IMR-90 (cell line): ENCODE measurements around the gene PCED1B. TPM values are rescaled to one million over a fixed set of nuclear protein-coding genes. Genes with fewer than 3 reads are reported as not detected.

ENCODE experiments used
- ATAC-seq: fragments of 200-7000 bp; cut with Tn5 transposase; 2 replicates; pipeline ENCODE4 v1.9.1; 2020; ENCODE audit warnings: low read depth, mild to moderate bottlenecking, moderate library complexity
- BruUV-seq: library from RNA; stranded (reverse); fragments of 400-500 nt; replicated peaks from 2 replicates; lab custom pipeline; 2021; lab: Mats Ljungman, UMichigan
- CTCF ChIA-PET: fragments of 300-600 bp; formaldehyde crosslinking; extraction: SDS; loops from one replicate; lab custom pipeline; 2021; ENCODE audit warnings: antibody characterized with exemption; lab: Yijun Ruan, JAX
- POLR2A ChIA-PET: fragments of 300-600 bp; sonication (Branson Sonifier 250); formaldehyde crosslinking; loops from one replicate; lab custom pipeline; 2022; ENCODE audit warnings: antibody characterized with exemption; ENCODE audit not compliant: unreplicated experiment; lab: Charles Lee
- DNase-seq: peaks from one replicate; pipeline ENCODE4 v3.0.0; 2013
- H2AFZ ChIP-seq: replicated peaks from 2 replicates; pipeline ENCODE3; 2013; ENCODE audit warnings: low read length, mild to moderate bottlenecking; ENCODE audit not compliant: poor library complexity
- H2AK5ac ChIP-seq: 2 replicates; pipeline ENCODE4 v1.6.1; 2013; ENCODE audit warnings: low read depth, low read length, inconsistent platforms
- H2AK9ac ChIP-seq: replicated peaks from 2 replicates; pipeline ENCODE3; 2013; ENCODE audit warnings: mild to moderate bottlenecking, low read depth, low read length, moderate library complexity; ENCODE audit not compliant: poor library complexity
- H2BK120ac ChIP-seq: 2 replicates; pipeline ENCODE4 v1.6.1; 2013; ENCODE audit warnings: low read depth, low read length, inconsistent platforms
- H2BK15ac ChIP-seq: 3 replicates; pipeline ENCODE4 v1.6.1; 2013; ENCODE audit warnings: low read depth, low read length, inconsistent platforms
- H2BK20ac ChIP-seq: 2 replicates; pipeline ENCODE4 v1.6.1; 2013; ENCODE audit warnings: low read depth, mild to moderate bottlenecking, inconsistent platforms, low read length, moderate library complexity
- H2BK5ac ChIP-seq: 2 replicates; pipeline ENCODE4 v1.6.1; 2013; ENCODE audit warnings: mild to moderate bottlenecking, low read depth, low read length, inconsistent platforms; ENCODE audit not compliant: poor library complexity, severe bottlenecking
- H3K14ac ChIP-seq: replicated peaks from 2 replicates; pipeline ENCODE4 v1.6.1; 2013; ENCODE audit warnings: low read depth, low read length, inconsistent platforms
- H3K18ac ChIP-seq: 2 replicates; pipeline ENCODE4 v1.6.1; 2013; ENCODE audit warnings: low read depth, low read length, control low read depth
- H3K23ac ChIP-seq: 2 replicates; pipeline ENCODE4 v1.6.1; 2013; ENCODE audit warnings: low read depth, low read length, inconsistent platforms
- H3K27ac ChIP-seq: 2 replicates; pipeline ENCODE4 v1.5.1; 2013; ENCODE audit warnings: mild to moderate bottlenecking, control low read depth, low read length; ENCODE audit not compliant: insufficient read depth
- H3K27me3 ChIP-seq: 2 replicates; pipeline ENCODE4 v1.6.1; 2013; ENCODE audit warnings: low read length; ENCODE audit not compliant: control insufficient read depth, insufficient read depth
- H3K36me3 ChIP-seq: 2 replicates; pipeline ENCODE4 v1.6.1; 2013; ENCODE audit warnings: low read length, mixed read lengths; ENCODE audit not compliant: control insufficient read depth, insufficient read depth
- H3K4ac ChIP-seq: 2 replicates; pipeline ENCODE4 v1.6.1; 2013; ENCODE audit warnings: low read depth, low read length, inconsistent platforms
- H3K4me1 ChIP-seq: 2 replicates; pipeline ENCODE4 v1.6.1; 2013; ENCODE audit warnings: low read length, mixed read lengths; ENCODE audit not compliant: control insufficient read depth, insufficient read depth
- H3K4me2 ChIP-seq: 2 replicates; pipeline ENCODE4 v1.6.1; 2013; ENCODE audit warnings: low read depth, mild to moderate bottlenecking, control low read depth, low read length, moderate library complexity
- H3K4me3 ChIP-seq: 2 replicates; pipeline ENCODE4 v1.5.1; 2013; ENCODE audit warnings: low read depth, mild to moderate bottlenecking, control low read depth, low read length, moderate library complexity; ENCODE audit not compliant: insufficient read depth
- H3K56ac ChIP-seq: 2 replicates; pipeline ENCODE4 v1.6.1; 2013; ENCODE audit warnings: low read length, inconsistent platforms; ENCODE audit not compliant: insufficient read depth; ENCODE audit errors: extremely low read depth
- H3K79me1 ChIP-seq, 2 experiments: 2 replicates each; pipeline ENCODE4 v1.6.1; 2013; ENCODE audit warnings: low read length in 2 of 2, inconsistent platforms in 1 of 2, low read depth in 1 of 2
- H3K9ac ChIP-seq: 2 replicates; pipeline ENCODE4 v1.6.1; 2013; ENCODE audit warnings: low read depth, low read length, control low read depth
- H3K9me1 ChIP-seq: 2 replicates; pipeline ENCODE4 v1.6.1; 2013; ENCODE audit warnings: low read length, inconsistent platforms; ENCODE audit not compliant: insufficient read depth
- H3K9me3 ChIP-seq: 2 replicates; pipeline ENCODE4 v1.6.1; 2013; ENCODE audit warnings: low read length; ENCODE audit not compliant: control insufficient read depth, insufficient read depth
- H4K20me1 ChIP-seq: 2 replicates; pipeline ENCODE4 v1.6.1; 2013; ENCODE audit warnings: low read length, inconsistent platforms; ENCODE audit not compliant: insufficient read depth
- H4K5ac ChIP-seq: 2 replicates; pipeline ENCODE4 v1.6.1; 2013; ENCODE audit warnings: mild to moderate bottlenecking, low read depth, low read length, control low read depth
- H4K8ac ChIP-seq, 2 experiments: 2 replicates each; pipeline ENCODE4 v1.6.1; 2013; ENCODE audit warnings: low read depth in 2 of 2, low read length in 2 of 2, control low read depth in 1 of 2, inconsistent platforms in 1 of 2
- H4K91ac ChIP-seq: 2 replicates; pipeline ENCODE4 v1.6.1; 2013; ENCODE audit warnings: low read depth, low read length, inconsistent platforms; ENCODE audit not compliant: insufficient read depth
- BHLHE40 ChIP-seq: fragments of 150-350 bp; IDR thresholded peaks from 2 replicates; pipeline ENCODE4 v1.6.1; 2016; ENCODE audit warnings: mild to moderate bottlenecking, low read depth, low read length
- CEBPB ChIP-seq: IDR thresholded peaks from 2 replicates; pipeline ENCODE4 v1.6.1; 2012; ENCODE audit warnings: low read depth, low read length, improper control_type of control experiment
- CHD1 ChIP-seq: IDR thresholded peaks from 2 replicates; pipeline ENCODE4 v1.6.1; 2012; ENCODE audit warnings: low read depth, low read length, improper control_type of control experiment
- CTCF ChIP-seq: conservative IDR thresholded peaks from 2 replicates; pipeline ENCODE4 v1.5.1; 2012; ENCODE audit warnings: mild to moderate bottlenecking, low read depth, low read length, improper control_type of control experiment
- ELK1 ChIP-seq: fragments of 150-350 bp; IDR thresholded peaks from 2 replicates; pipeline ENCODE4 v1.6.1; 2016; ENCODE audit warnings: low read depth, mild to moderate bottlenecking, low read length, moderate library complexity, borderline replicate concordance
- FOS ChIP-seq: fragments of 150-350 bp; IDR thresholded peaks from 2 replicates; pipeline ENCODE4 v1.6.1; 2016; ENCODE audit warnings: low read depth, low read length
- MAZ ChIP-seq: IDR thresholded peaks from 2 replicates; pipeline ENCODE4 v1.6.1; 2012; ENCODE audit warnings: low read depth, mild to moderate bottlenecking, low read length, improper control_type of control experiment, moderate library complexity, borderline replicate concordance
- MXI1 ChIP-seq: IDR thresholded peaks from 2 replicates; pipeline ENCODE4 v1.6.1; 2012; ENCODE audit warnings: low read depth, mild to moderate bottlenecking, low read length, moderate library complexity, borderline replicate concordance
- NFE2L2 ChIP-seq: fragments of 150-350 bp; IDR thresholded peaks from 2 replicates; pipeline ENCODE4 v1.6.1; 2016; ENCODE audit warnings: low read depth, mild to moderate bottlenecking, low read length
- POLR2A ChIP-seq: IDR thresholded peaks from 2 replicates; pipeline ENCODE4 v1.6.1; 2012; ENCODE audit warnings: mild to moderate bottlenecking, low read depth, low read length
- RAD21 ChIP-seq: IDR thresholded peaks from 2 replicates; pipeline ENCODE4 v1.6.1; 2012; ENCODE audit warnings: low read length, improper control_type of control experiment
- RCOR1 ChIP-seq: IDR thresholded peaks from 2 replicates; pipeline ENCODE4 v1.6.1; 2012; ENCODE audit warnings: mild to moderate bottlenecking, low read length, improper control_type of control experiment; ENCODE audit not compliant: insufficient replicate concordance
- RFX5 ChIP-seq: IDR thresholded peaks from 2 replicates; pipeline ENCODE4 v1.8.0; 2012; ENCODE audit warnings: low read depth, mild to moderate bottlenecking, low read length, moderate library complexity
- SMC3 ChIP-seq: fragments of 150-350 bp; IDR thresholded peaks from 2 replicates; pipeline ENCODE4 v1.6.1; 2016; ENCODE audit warnings: low read depth, mild to moderate bottlenecking, antibody characterized with exemption, low read length, moderate library complexity
- USF2 ChIP-seq: fragments of 150-350 bp; IDR thresholded peaks from 2 replicates; pipeline ENCODE4 v1.6.1; 2017; ENCODE audit warnings: mild to moderate bottlenecking, antibody characterized with exemption, low read length, low read depth
- WGBS, 2 experiments: methylation state at CpG; one replicate each; pipeline versions ENCODE4 v1.1.5 to v1.1.7; 2013; ENCODE audit warnings: missing lambda C conversion rate in 2 of 2; ENCODE audit not compliant: insufficient read length in 1 of 2; ENCODE audit errors: extremely low coverage in 2 of 2; 5-methylcytosine and 5-hydroxymethylcytosine counted together
- dilution Hi-C: fragments of 300-500 bp; cut with HindIII; formaldehyde crosslinking; loops from one replicate; pipeline ENCODE4 v1.14.3; 2018; ENCODE audit warnings: low sequenced_read_pairs; ENCODE audit not compliant: unreplicated experiment
- in situ Hi-C: fragments of 300-500 bp; cut with MboI; formaldehyde crosslinking; loops from 3 replicates; pipeline ENCODE4 v1.14.3; 2019; ENCODE audit warnings: low sequenced_read_pairs, inconsistent platforms, mixed read lengths
- intact Hi-C: fragments of 100-400 bp; cut with micrococcal nuclease; formaldehyde crosslinking; loops from 2 replicates; pipeline ENCODE4 v1.10.0; 2022
- polyA plus RNA-seq, 3 experiments: library from polyadenylated mRNA; depleted of rRNA; stranded (reverse); fragments of >200 nt; gene quantifications; 2 replicates each; pipeline ENCODE4 v1.2.3, GENCODE V29; 2012; ENCODE audit warnings: low replicate concordance in 1 of 3
- total RNA-seq: library from RNA; depleted of rRNA; stranded (reverse); fragments of >200 nt; gene quantifications from 2 replicates; pipeline ENCODE4 v1.2.3, GENCODE V29; 2012

Gene PCED1B
- total and polyA plus RNA-seq, 2 of the 4 experiments (the other 2 are of a cell fraction) = 0.36 to 2.6 TPM

- Histone ChIP-seq H3K4me2 (no peak overlapping the region), H2AK9ac (no peak overlapping the region), H4K91ac (no peak overlapping the region), H3K4me1 (no peaks in the 10 kb centered on the region; the same call in 1 of the 2 replicates), H3K4ac (no peak overlapping the region), H3K18ac (no peak overlapping the region), H3K23ac (no peak overlapping the region), H2BK15ac (no peak overlapping the region), H3K4me3 (no peak overlapping the region), H2AFZ (no peak overlapping the region), H3K9me3 (no peaks in the 10 kb centered on the region), H2AK5ac (no peak overlapping the region), H3K56ac (no peak overlapping the region), H3K79me1 (no peaks in the 10 kb centered on the region), H3K27me3 (no peaks in the 10 kb centered on the region), H4K20me1 (no peaks in the 10 kb centered on the region), H3K9ac (no peak overlapping the region), H3K27ac (no peak overlapping the region), H4K8ac (no peak overlapping the region), H3K36me3 (no peaks in the 10 kb centered on the region), H2BK5ac (no peak overlapping the region), H3K14ac (no peak overlapping the region), H2BK120ac (no peak overlapping the region), H4K5ac (no peak overlapping the region), H3K9me1 (no peaks in the 10 kb centered on the region), H2BK20ac (no peak overlapping the region)
- no CpG with 5 or more reads among the region's 1 CpG for WGBS, 2 experiments
- TF ChIP-seq CEBPB (no peak), RAD21 (no peak), BHLHE40 (no peak), SMC3 (no peak), CHD1 (no peak), RCOR1 (no peak), USF2 (no peak), CTCF (no peak), RFX5 (no peak), ELK1 (no peak), FOS (no peak), NFE2L2 (no peak), POLR2A (no peak), MXI1 (no peak), MAZ (no peak)
- intact Hi-C loops (no loop called here), dilution Hi-C loops (no loop called here), in situ Hi-C loops (no loop called here)
- CTCF ChIA-PET = no interaction called here
- BruUV-seq = no TSS peak
- no peak for ATAC-seq
- POLR2A ChIA-PET = no interaction called here
- no peak for DNase-seq
Measured at GRCh38 chr12:47126246-47126645, 46.8 kb downstream of the PCED1B start.
